Mesodermal cell (in vitro differentiated cells): Measurements from ENCODE around the gene ARL3.

Experiments used
- H3K27ac ChIP-seq: 2 replicates; pipeline ENCODE4 v1.7.0; 2013; ENCODE audit warnings: mild to moderate bottlenecking, low read depth, low read length, moderate library complexity; ENCODE audit not compliant: severe bottlenecking
- H3K36me3 ChIP-seq: 2 replicates; pipeline ENCODE4 v1.7.1; 2013; ENCODE audit warnings: mild to moderate bottlenecking, low read length, moderate library complexity; ENCODE audit not compliant: control insufficient read depth, insufficient read depth
- H3K4me1 ChIP-seq: one replicate; pipeline ENCODE4 v1.7.1; 2013; ENCODE audit warnings: mild to moderate bottlenecking, low read length; ENCODE audit not compliant: insufficient read depth, control insufficient read depth, poor library complexity, severe bottlenecking
- H3K4me3 ChIP-seq: 2 replicates; pipeline ENCODE4 v1.7.0; 2013; ENCODE audit warnings: low read length, control low read depth, mild to moderate bottlenecking; ENCODE audit not compliant: insufficient read depth, poor library complexity, severe bottlenecking; ENCODE audit errors: extremely low read depth
- H3K9me3 ChIP-seq: 2 replicates; pipeline ENCODE4 v1.7.1; 2013; ENCODE audit warnings: mild to moderate bottlenecking, low read length, moderate library complexity; ENCODE audit not compliant: control insufficient read depth
- WGBS, 2 experiments: methylation state at CpG; one replicate each; pipeline ENCODE4 v1.1.5; 2013; ENCODE audit warnings: missing lambda C conversion rate in 2 of 2; ENCODE audit not compliant: insufficient coverage in 2 of 2; 5-methylcytosine and 5-hydroxymethylcytosine counted together

ARL3 gene

DNA sequence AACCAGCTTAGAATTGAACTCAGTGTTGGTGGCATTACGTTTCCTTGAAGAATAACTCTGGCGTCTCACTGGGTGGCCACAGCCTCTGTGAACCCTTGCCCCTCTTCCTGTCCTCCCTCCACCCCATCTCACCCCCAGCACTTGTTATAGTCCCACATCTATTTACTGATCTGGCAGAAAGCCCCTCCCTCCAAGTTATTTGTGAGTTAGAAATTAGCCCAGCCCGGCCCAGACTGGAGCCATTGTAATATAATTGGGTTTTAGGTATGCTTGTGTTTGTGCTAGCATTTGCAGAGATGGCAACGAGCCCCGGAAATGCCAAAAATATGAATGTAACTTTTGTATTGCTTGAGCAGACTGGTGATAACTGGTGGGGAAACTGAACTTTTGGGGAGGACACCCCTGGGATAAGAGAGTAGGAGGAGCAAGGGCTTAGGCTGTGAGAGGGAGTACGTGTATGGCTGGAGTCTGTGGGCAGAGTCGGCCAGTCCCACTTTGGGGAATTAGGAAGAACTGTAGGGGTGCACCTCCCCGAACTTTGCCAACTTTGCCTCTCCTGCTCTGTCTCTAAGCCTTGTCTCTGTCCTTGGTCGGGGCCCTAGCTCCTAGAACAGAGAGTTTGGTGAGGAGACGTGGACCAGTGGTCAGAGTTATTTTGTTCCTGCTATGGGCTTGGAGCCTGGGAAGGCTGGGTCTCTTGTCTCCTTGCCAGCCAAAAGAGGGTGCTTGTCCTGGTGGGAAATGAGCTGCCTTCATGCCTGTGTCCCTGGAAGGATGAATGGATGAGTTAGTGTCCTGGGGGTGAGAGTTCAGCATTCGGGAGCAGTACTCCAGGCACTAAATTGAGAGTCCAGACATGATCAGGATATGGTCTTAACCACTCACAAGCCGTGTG, 89.2 kb downstream of the ARL3 start:
- H3K27ac ChIP-seq = peak overlapping the region; percentile 2
- H3K36me3 ChIP-seq = peaks cover 19% of the 10 kb centered on the region
- H3K4me3 ChIP-seq = no peak overlapping the region
- peaks cover 69% of the 10 kb centered on the region for H3K4me1 ChIP-seq
- H3K9me3 ChIP-seq = peaks cover 13% of the 10 kb centered on the region
- WGBS, 2 experiments = 93 to 97% methylated on average over 11 to 12 of the region's 12 CpGs

DNA sequence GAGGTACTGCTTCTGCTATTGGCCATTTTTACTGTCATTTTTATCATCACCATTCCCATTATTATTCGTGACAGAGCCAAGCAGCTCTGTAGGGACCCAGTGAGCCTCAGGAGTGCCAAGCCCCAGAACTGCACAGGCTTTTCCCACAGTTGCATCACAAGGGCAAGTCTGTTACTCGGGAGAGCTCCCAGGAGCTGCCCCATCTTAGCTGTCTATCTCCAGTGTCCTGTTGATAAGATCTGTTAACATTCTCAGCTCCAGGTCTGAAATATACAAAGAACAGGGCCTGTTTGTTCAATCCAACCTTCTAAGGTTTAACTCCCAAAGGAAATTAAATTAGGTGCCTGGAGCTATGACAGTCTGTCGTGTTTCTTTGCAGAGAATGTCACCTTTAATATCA, 90.1 kb downstream of the ARL3 start:
- Histone ChIP-seq H3K27ac (peak overlapping the region; percentile 2), H3K4me3 (no peak overlapping the region), H3K36me3 (peaks cover 23% of the 10 kb centered on the region), H3K4me1 (peaks cover 71% of the 10 kb centered on the region), H3K9me3 (peaks cover 13% of the 10 kb centered on the region)
- WGBS, 2 experiments = 86 to 96% methylated on average over 1 to 2 of the region's 3 CpGs
